Measurements from ENCODE around the gene TNK2.

GRCh38 chr3:195825191-195825588 is 83.2 kb downstream of the TNK2 start:
- no peak for TF ChIP-seq CTCF (tag by site-specific recombination; IDR thresholded peaks at IDR 0.05)
- TF ChIP-seq ZNF23 (tag by site-specific recombination; IDR thresholded peaks at IDR 0.05; ENCODE audit: borderline replicate concordance) = no peak
- TF ChIP-seq ZNF473 (tag by site-specific recombination; IDR thresholded peaks at IDR 0.05) = no peak
- TF ChIP-seq ZSCAN18 (tag by site-specific recombination; IDR thresholded peaks at IDR 0.05) = no peak
- TF ChIP-seq SP2 (tag by site-specific recombination; IDR thresholded peaks at IDR 0.05) = no peak
- no peak for TF ChIP-seq ZNF324 (tag by site-specific recombination; IDR thresholded peaks at IDR 0.05)
- no peak for TF ChIP-seq ZNF274 (IDR thresholded peaks at IDR 0.05; ENCODE audit: low read length)
- no peak for TF ChIP-seq ZNF274 (tag by site-specific recombination; IDR thresholded peaks at IDR 0.05; ENCODE audit: borderline replicate concordance)
- TF ChIP-seq ZBTB26 (tag by site-specific recombination; optimal IDR thresholded peaks at IDR 0.05) = no peak
- TF ChIP-seq ZNF398 (tag by site-specific recombination; IDR thresholded peaks at IDR 0.05) = no peak
- TF ChIP-seq ZNF558 (tag by site-specific recombination; IDR thresholded peaks at IDR 0.05) = no peak
- TF ChIP-seq ZNF768 (tag by site-specific recombination; IDR thresholded peaks at IDR 0.05) = no peak

Data from HEK293 (cell line).